BJ (cell line): ENCODE data around the gene LYRM4. TPM values are rescaled to one million over a fixed set of nuclear protein-coding genes. Genes with fewer than 3 reads are reported as not detected.

ENCODE experiments used
- CTCF ChIA-PET: fragments of 350-600 bp; formaldehyde crosslinking; extraction: SDS; loops from one replicate; lab custom pipeline; 2021; ENCODE audit warnings: antibody characterized with exemption, inconsistent platforms; lab: Yijun Ruan, JAX
- POLR2A ChIA-PET: fragments of 300-600 bp; sonication (Branson Sonifier 250); formaldehyde crosslinking; extraction: SDS; loops from one replicate; lab custom pipeline; 2021; ENCODE audit warnings: antibody characterized with exemption; lab: Charles Lee
- DNase-seq: peaks from one replicate; pipeline ENCODE4 v3.0.0-alpha.2; 2011; ENCODE audit warnings: low read depth
- H3K27me3 ChIP-seq: 2 replicates; pipeline ENCODE4 v1.6.0; 2011; ENCODE audit warnings: low read length; ENCODE audit not compliant: control insufficient read depth, insufficient read depth
- H3K36me3 ChIP-seq: 2 replicates; pipeline ENCODE4 v1.5.1; 2011; ENCODE audit warnings: low read length; ENCODE audit not compliant: control insufficient read depth, insufficient read depth
- H3K4me3 ChIP-seq: 2 replicates; pipeline ENCODE4 v1.5.1; 2011; ENCODE audit warnings: low read depth, mild to moderate bottlenecking, control low read depth, low read length
- polyA plus RNA-seq: library from polyadenylated mRNA; depleted of rRNA; stranded (reverse); fragments of >200 nt; gene quantifications from 2 replicates; pipeline ENCODE4 v1.2.3, GENCODE V29; 2011
- TF ChIP-seq, protein P1 (sequence below): IDR thresholded peaks from 2 replicates; pipeline ENCODE4 v1.5.1; 2011; ENCODE audit warnings: low read depth, mild to moderate bottlenecking, control low read depth, inconsistent platforms, low read length, moderate library complexity; ENCODE audit not compliant: insufficient read depth

The LYRM4 gene
- polyA plus RNA-seq, 1 experiment, result 29.0 TPM

DNA sequence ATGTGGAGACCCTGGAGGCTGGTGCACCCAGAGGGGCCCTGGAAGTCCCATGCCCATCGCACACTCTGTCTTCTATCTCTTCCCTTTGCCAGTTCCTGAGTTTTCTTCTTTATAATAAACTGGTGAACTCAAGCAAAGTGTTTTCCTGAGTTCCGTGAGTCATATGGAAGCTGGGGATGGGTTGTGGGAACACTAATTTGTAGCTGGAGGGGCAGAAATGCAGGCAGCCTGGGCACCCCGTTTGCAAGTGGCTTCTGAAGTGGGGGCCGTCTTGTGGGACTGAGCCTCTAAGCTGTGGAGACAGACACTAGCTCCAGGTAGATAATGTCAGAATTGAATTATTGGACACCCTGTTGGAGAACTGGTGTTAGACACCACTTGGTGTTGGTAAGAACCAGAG, 178.8 kb downstream of the LYRM4 start:
- no peaks in the 10 kb centered on the region for H3K27me3 ChIP-seq
- TF ChIP-seq, protein P1, sequence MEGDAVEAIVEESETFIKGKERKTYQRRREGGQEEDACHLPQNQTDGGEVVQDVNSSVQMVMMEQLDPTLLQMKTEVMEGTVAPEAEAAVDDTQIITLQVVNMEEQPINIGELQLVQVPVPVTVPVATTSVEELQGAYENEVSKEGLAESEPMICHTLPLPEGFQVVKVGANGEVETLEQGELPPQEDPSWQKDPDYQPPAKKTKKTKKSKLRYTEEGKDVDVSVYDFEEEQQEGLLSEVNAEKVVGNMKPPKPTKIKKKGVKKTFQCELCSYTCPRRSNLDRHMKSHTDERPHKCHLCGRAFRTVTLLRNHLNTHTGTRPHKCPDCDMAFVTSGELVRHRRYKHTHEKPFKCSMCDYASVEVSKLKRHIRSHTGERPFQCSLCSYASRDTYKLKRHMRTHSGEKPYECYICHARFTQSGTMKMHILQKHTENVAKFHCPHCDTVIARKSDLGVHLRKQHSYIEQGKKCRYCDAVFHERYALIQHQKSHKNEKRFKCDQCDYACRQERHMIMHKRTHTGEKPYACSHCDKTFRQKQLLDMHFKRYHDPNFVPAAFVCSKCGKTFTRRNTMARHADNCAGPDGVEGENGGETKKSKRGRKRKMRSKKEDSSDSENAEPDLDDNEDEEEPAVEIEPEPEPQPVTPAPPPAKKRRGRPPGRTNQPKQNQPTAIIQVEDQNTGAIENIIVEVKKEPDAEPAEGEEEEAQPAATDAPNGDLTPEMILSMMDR, result no peak
- POLR2A ChIA-PET, result no interaction called here
- no peaks in the 10 kb centered on the region for H3K36me3 ChIP-seq
- DNase-seq, result no peak
- H3K4me3 ChIP-seq, result no peak overlapping the region
- CTCF ChIA-PET, result interaction anchor here (1.1 to 1.4 kb wide), 3 partner anchors 22 to 62 kb away, joined by 4 to 6 read pairs (median 4); no protein-coding TSS in a partner anchor

DNA sequence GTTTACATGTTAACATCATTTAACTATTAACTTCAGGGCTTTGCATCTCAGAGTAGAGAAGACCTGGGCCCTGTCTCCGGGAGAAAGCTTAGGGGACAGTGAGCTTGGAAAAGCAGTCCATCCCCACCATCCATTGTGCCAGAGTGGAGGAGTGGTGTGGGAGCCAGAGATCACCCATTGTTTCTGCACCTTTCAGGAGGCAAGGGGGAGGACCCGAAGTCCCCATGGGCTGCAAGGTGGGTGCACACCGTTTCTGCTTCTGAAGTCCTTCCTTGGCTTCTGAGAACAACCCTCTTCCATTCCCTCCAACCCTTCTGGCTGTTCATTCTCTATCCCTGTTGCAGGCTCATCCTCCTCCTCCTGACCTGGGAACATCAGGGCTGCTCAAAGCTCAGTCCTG, 179.6 kb downstream of the LYRM4 start:
- DNase-seq, result no peak
- no peaks in the 10 kb centered on the region for H3K27me3 ChIP-seq
- TF ChIP-seq, protein P1, result no peak
- no peaks in the 10 kb centered on the region for H3K36me3 ChIP-seq
- ChIA-PET CTCF (interaction anchor here (0.8 to 1.3 kb wide), 2 partner anchors 12 to 63 kb away, joined by 3 to 4 read pairs; no protein-coding TSS in a partner anchor), POLR2A (no interaction called here)
- no peak overlapping the region for H3K4me3 ChIP-seq

DNA sequence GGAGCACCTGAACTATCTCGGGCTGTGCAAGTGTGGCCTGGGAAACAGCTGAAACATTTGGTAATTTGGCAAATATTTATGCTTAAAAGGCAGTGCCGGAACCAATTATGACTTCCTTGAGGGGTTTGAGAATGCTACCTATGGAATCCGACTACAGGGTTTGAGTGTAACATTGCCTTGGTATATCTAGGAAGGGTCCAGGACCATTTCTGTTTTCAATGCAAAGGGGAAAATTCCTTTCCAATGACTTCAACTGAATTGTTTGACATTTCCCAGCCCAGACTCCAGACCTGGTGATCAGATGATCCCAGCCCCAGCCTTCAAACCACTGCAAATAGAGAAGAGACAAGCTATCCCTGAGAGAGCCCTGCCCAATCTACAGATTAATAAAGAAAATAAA, 180.2 kb downstream of the LYRM4 start:
- DNase-seq, result no peak
- no peaks in the 10 kb centered on the region for H3K27me3 ChIP-seq
- no peaks in the 10 kb centered on the region for H3K36me3 ChIP-seq
- TF ChIP-seq, protein P1, result no peak
- H3K4me3 ChIP-seq, result no peak overlapping the region
- CTCF ChIA-PET, result interaction anchor here (0.8 to 1.3 kb wide), 2 partner anchors 11 to 64 kb away, joined by 3 to 4 read pairs; no protein-coding TSS in a partner anchor
- POLR2A ChIA-PET, result no interaction called here

DNA sequence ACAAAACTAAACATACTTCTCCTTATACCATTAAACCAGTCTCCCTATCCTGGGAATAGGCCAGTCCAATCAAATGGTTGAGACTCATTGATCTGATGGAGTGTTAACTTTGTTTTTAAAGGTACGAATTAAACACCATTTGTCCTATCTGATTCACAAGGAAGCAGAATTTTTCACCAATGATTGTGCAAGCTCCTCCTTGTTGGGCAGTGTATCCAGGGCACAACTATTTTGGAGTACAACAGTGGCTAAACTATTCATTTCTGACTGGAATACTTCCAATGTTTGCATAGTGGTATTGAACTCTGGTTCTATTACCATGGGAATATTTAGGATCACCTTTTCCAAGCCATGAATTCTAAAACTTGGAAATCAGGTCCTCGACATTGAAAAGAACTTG, 181.1 kb downstream of the LYRM4 start:
- no peak overlapping the region for H3K4me3 ChIP-seq
- H3K27me3 ChIP-seq, result no peaks in the 10 kb centered on the region
- ChIA-PET CTCF (interaction anchor here (1.1 to 1.5 kb wide), 3 partner anchors 20 to 64 kb away, joined by 3 read pairs; no protein-coding TSS in a partner anchor), POLR2A (no interaction called here)
- TF ChIP-seq, protein P1, result no peak
- H3K36me3 ChIP-seq, result no peaks in the 10 kb centered on the region
- no peak for DNase-seq

GRCh38 chr6:5078121-5078669, 182.6 kb downstream of the LYRM4 start:
- DNase-seq, result no peak
- H3K27me3 ChIP-seq, result no peaks in the 10 kb centered on the region
- CTCF ChIA-PET, result interaction anchor here (0.5 to 1.5 kb wide), 7 partner anchors 12 to 112 kb away, joined by 3 read pairs; no protein-coding TSS in a partner anchor
- TF ChIP-seq, protein P1, result no peak
- H3K4me3 ChIP-seq, result no peak overlapping the region
- no peaks in the 10 kb centered on the region for H3K36me3 ChIP-seq
- POLR2A ChIA-PET, result no interaction called here
